WI38 (cell line): ENCODE data around the gene YAF2.

Experiments
- H3K4me3 ChIP-seq: 2 replicates; pipeline ENCODE4 v1.5.1; 2011; ENCODE audit warnings: low read depth, mild to moderate bottlenecking, control low read depth, low read length
- CTCF ChIP-seq: IDR thresholded peaks from 2 replicates; pipeline ENCODE4 v1.5.1; 2012; ENCODE audit warnings: low read depth, mild to moderate bottlenecking, control low read depth, low read length

YAF2 gene

GRCh38 chr12:42162965-42163364 lies 75.1 kb downstream of the YAF2 start:
- TF ChIP-seq CTCF = no peak
- no peak overlapping the region for H3K4me3 ChIP-seq

GRCh38 chr12:42162193-42162592 lies 75.9 kb downstream of the YAF2 start:
- TF ChIP-seq CTCF = no peak
- no peak overlapping the region for H3K4me3 ChIP-seq

- no peak overlapping the region for H3K4me3 ChIP-seq
- TF ChIP-seq CTCF = no peak
Observed at GRCh38 chr12:42161529-42161928, 76.5 kb downstream of the YAF2 start.

- H3K4me3 ChIP-seq = no peak overlapping the region
- no peak for TF ChIP-seq CTCF
Observed at GRCh38 chr12:42156232-42156631, 81.8 kb downstream of the YAF2 start.

- TF ChIP-seq CTCF = no peak
- no peak overlapping the region for H3K4me3 ChIP-seq
Observed at GRCh38 chr12:42145552-42146215, 92.4 kb downstream of the YAF2 start.

- TF ChIP-seq CTCF = no peak
- peak overlapping the region; percentile 72 for H3K4me3 ChIP-seq
Observed at GRCh38 chr12:42145197-42145549, 92.9 kb downstream of the YAF2 start.

- H3K4me3 ChIP-seq = peak within 1 kb of the TSS; percentile 72
- no peak for TF ChIP-seq CTCF
Observed at GRCh38 chr12:42144408-42145196, 93.4 kb downstream of the YAF2 start, which contains the start of gene GXYLT1. TSS of gene GXYLT1 (minus strand) at chr12:42144874. CDS start at chr12:42144646, 228 bp downstream.
